ENCODE data around the gene MKNK1.

Gene MKNK1

GRCh38 chr1:46581681-46582455, 22.2 kb downstream of the MKNK1 start:
- no peak for DNase-seq (ENCODE audit: low read depth in 1 of 2, low spot score in 1 of 2)
- in situ Hi-C loops (cut with HindIII; ENCODE audit: low pct_unique_long_range_greater_than_20kb, low sequenced_read_pairs): no loop called here
- TF ChIP-seq JUND (IDR thresholded peaks at IDR 0.05; ENCODE audit: low read depth): no peak

- in situ Hi-C loops (cut with HindIII; ENCODE audit: low pct_unique_long_range_greater_than_20kb, low sequenced_read_pairs): no loop called here
- TF ChIP-seq JUND (IDR thresholded peaks at IDR 0.05; ENCODE audit: low read depth): no peak
- DNase-seq (ENCODE audit: low read depth in 1 of 2, low spot score in 1 of 2): no peak
Measured at GRCh38 chr1:46580140-46580903, 23.7 kb downstream of the MKNK1 start.

- in situ Hi-C loops (cut with HindIII; ENCODE audit: low pct_unique_long_range_greater_than_20kb, low sequenced_read_pairs): no loop called here
- TF ChIP-seq JUND (IDR thresholded peaks at IDR 0.05; ENCODE audit: low read depth): no peak
- DNase-seq (ENCODE audit: low read depth in 1 of 2, low spot score in 1 of 2): no peak
Measured at GRCh38 chr1:46577671-46578070, 26.4 kb downstream of the MKNK1 start.

- no peak for TF ChIP-seq JUND (IDR thresholded peaks at IDR 0.05; ENCODE audit: low read depth)
- DNase-seq (ENCODE audit: low read depth in 1 of 2, low spot score in 1 of 2): no peak
- in situ Hi-C loops (cut with HindIII; ENCODE audit: low pct_unique_long_range_greater_than_20kb, low sequenced_read_pairs): no loop called here
Measured at GRCh38 chr1:46576596-46576995, 27.5 kb downstream of the MKNK1 start.

- TF ChIP-seq JUND (IDR thresholded peaks at IDR 0.05; ENCODE audit: low read depth): no peak
- in situ Hi-C loops (cut with HindIII; ENCODE audit: low pct_unique_long_range_greater_than_20kb, low sequenced_read_pairs): no loop called here
- DNase-seq (ENCODE audit: low read depth in 1 of 2, low spot score in 1 of 2): no peak
Measured at GRCh38 chr1:46575778-46576177, 28.3 kb downstream of the MKNK1 start.

- TF ChIP-seq JUND (IDR thresholded peaks at IDR 0.05; ENCODE audit: low read depth): no peak
- in situ Hi-C loops (cut with HindIII; ENCODE audit: low pct_unique_long_range_greater_than_20kb, low sequenced_read_pairs): no loop called here
Measured at GRCh38 chr1:46575300-46575699, 28.8 kb downstream of the MKNK1 start.

GRCh38 chr1:46571691-46572225, 32.3 kb downstream of the MKNK1 start:
- no peak for DNase-seq (ENCODE audit: low read depth in 1 of 2, low spot score in 1 of 2)
- in situ Hi-C loops (cut with HindIII; ENCODE audit: low pct_unique_long_range_greater_than_20kb, low sequenced_read_pairs): no loop called here
- TF ChIP-seq JUND (IDR thresholded peaks at IDR 0.05; ENCODE audit: low read depth): no peak

More at GRCh38 chr1:46575300-46575699, 28.8 kb downstream of the MKNK1 start:
- DNase-seq (ENCODE audit: low read depth in 1 of 2, low spot score in 1 of 2): no peak

- in situ Hi-C loops (cut with HindIII; ENCODE audit: low pct_unique_long_range_greater_than_20kb, low sequenced_read_pairs): no loop called here
- no peak for DNase-seq (ENCODE audit: low read depth in 1 of 2, low spot score in 1 of 2)
Measured at GRCh38 chr1:46569884-46570725, 34.0 kb downstream of the MKNK1 start.

GRCh38 chr1:46569116-46569515, 35.0 kb downstream of the MKNK1 start:
- in situ Hi-C loops (cut with HindIII; ENCODE audit: low pct_unique_long_range_greater_than_20kb, low sequenced_read_pairs): no loop called here
- TF ChIP-seq JUND (IDR thresholded peaks at IDR 0.05; ENCODE audit: low read depth): no peak

More at GRCh38 chr1:46569884-46570725, 34.0 kb downstream of the MKNK1 start:
- TF ChIP-seq JUND (IDR thresholded peaks at IDR 0.05; ENCODE audit: low read depth): no peak

GRCh38 chr1:46568461-46568891, 35.6 kb downstream of the MKNK1 start:
- no peak for TF ChIP-seq JUND (IDR thresholded peaks at IDR 0.05; ENCODE audit: low read depth)
- DNase-seq (ENCODE audit: low read depth in 1 of 2, low spot score in 1 of 2): no peak
- in situ Hi-C loops (cut with HindIII; ENCODE audit: low pct_unique_long_range_greater_than_20kb, low sequenced_read_pairs): no loop called here

More at GRCh38 chr1:46569116-46569515, 35.0 kb downstream of the MKNK1 start:
- no peak for DNase-seq (ENCODE audit: low read depth in 1 of 2, low spot score in 1 of 2)

GRCh38 chr1:46563341-46563740, 40.7 kb downstream of the MKNK1 start:
- no peak for DNase-seq (ENCODE audit: low read depth in 1 of 2, low spot score in 1 of 2)
- in situ Hi-C loops (cut with HindIII; ENCODE audit: low pct_unique_long_range_greater_than_20kb, low sequenced_read_pairs): no loop called here
- no peak for TF ChIP-seq JUND (IDR thresholded peaks at IDR 0.05; ENCODE audit: low read depth)

- in situ Hi-C loops (cut with HindIII; ENCODE audit: low pct_unique_long_range_greater_than_20kb, low sequenced_read_pairs): no loop called here
- DNase-seq (ENCODE audit: low read depth in 1 of 2, low spot score in 1 of 2): no peak
- no peak for TF ChIP-seq JUND (IDR thresholded peaks at IDR 0.05; ENCODE audit: low read depth)
Measured at GRCh38 chr1:46562498-46562897, 41.6 kb downstream of the MKNK1 start.
